ENCODE data around the gene TNFRSF18.

Gene TNFRSF18

DNA sequence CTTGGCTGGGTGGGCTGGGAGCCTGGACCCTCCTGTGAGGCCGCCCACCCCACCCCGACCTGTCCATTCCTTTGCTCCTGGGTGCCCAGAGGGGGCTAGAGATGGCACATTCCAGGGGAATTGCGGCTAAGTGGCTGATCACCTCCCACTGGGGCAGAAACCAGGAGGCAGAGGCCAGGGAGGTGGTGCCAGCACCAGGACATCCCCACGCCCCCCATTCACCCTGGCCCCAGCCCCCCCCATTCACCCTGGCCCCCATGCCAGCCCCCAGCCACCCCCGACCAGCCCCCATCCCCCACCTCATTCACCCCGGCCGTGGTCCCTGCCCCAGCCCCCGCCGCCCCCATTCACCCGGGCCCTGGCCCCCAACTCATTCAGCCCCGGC, 33.9 kb upstream of the TNFRSF18 start:
- no peak for DNase-seq

DNA sequence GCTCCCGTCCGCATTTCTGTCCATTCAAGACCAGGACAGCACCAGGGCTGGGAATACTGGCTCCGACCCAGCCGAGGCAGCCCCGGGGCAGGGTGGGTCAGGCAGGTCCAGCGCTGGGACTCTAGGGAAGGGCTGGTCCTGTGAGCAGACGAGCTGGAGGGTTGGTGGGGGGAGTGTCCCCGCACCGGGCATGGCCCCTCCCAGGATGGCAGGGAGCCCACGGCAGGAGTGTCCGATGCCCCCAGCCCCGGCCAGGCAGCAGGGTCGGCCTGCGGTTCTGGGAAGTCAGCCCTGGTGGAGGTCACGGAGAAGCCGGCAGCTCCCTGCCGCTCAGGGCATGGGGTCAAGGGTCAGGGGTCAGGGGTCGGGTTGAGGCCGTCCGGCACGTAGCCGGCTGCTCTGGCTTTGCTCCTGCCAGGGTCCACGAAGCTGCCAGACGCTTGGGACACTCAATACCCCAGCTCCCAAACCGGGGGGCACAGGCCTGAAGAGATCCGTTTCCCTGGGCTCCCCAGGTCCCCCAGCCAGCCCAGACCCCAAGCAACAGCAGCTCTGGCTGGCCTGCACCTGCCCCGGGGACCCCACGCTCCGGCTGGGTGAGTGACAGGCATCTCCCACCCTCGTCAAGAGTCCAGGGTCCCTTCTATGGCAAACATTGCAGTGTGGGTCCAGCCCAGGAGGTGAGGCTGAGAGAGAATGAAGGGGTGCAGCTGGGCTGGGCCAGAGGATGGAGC, 33.4 kb upstream of the TNFRSF18 start:
- no peak for DNase-seq

DNA sequence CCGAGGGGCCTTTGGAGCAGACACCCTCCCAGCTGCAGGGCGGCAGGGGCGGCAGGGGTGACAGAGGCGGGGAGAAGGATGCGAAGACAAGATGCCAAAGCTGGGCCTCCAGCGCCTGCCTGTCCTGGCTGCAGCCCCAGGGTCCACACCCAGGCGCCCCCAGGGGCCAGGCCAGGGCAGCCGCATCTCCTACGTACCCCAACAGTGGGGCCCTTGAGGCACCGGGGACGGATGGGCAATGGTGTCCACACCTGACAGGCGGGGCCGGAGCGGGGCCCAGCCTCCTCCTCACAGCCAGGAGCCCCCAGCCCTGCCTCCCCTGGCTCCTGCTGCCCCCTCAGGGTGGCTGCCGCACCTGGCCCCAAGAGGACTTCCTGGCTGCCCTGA, 32.8 kb upstream of the TNFRSF18 start:
- no peak for DNase-seq

DNA sequence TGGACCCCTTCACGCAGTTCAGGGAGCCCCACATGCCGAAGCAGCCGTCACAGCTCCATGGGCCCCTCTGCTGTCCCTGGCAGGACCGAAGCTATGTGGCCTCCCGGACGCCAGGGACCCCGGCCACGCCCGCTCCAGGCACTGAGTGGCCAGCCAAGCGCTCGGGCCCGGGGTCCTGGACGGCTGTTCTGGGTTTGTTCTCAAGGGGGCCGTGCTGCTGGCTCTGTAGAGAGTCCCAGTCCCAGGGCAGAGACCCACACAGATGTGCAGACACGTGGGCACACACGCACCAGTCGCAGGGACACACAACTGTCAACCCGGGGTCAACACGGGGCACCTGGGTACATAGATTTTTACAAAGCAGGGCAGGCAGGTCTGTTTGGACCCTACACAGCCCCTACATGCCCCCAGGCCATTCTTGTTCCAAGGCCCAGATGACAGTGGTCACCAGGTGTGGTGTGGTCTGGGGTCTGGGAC, 32.3 kb upstream of the TNFRSF18 start:
- DNase-seq: no peak

DNA sequence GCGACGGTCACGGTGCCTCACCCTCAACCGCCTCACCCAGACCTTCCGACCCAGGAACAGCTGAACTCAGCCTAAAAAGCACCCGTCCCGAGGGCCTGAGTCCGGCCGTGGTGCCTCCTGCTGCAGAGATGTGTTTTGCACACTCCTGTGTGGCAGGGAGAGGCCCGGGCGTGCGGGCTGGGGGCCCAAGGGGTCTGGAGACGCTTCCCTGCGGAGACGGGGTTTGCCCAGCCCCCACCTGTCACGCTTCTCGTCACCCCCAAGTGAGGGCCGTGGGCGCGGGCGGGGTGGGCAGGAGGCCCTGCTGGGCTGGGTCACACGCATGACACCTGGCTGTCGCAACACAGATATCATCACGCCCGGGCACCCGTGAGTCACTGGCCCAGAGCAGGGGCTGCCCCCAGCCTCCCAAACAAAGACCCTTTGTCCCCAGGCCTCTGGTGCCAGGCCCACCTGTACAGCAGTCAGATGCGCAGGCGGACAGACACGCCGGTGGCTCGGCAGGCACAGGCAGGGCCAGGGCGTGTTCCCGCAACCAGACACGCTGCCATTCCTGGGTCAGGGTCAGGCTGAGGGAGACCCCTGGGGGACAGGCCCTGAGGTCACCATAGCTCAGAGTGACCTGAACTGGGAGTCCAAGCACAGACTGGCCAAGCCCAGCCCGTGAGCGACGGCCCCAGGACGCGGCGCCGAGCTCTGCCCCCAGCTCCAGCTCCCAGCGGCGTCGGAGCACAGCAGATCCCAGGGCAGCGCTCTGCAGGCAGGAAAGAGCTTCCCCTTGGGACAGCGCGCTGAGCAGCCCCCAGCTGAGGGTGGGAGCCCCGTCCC, 31.7 kb upstream of the TNFRSF18 start:
- no peak for DNase-seq

DNA sequence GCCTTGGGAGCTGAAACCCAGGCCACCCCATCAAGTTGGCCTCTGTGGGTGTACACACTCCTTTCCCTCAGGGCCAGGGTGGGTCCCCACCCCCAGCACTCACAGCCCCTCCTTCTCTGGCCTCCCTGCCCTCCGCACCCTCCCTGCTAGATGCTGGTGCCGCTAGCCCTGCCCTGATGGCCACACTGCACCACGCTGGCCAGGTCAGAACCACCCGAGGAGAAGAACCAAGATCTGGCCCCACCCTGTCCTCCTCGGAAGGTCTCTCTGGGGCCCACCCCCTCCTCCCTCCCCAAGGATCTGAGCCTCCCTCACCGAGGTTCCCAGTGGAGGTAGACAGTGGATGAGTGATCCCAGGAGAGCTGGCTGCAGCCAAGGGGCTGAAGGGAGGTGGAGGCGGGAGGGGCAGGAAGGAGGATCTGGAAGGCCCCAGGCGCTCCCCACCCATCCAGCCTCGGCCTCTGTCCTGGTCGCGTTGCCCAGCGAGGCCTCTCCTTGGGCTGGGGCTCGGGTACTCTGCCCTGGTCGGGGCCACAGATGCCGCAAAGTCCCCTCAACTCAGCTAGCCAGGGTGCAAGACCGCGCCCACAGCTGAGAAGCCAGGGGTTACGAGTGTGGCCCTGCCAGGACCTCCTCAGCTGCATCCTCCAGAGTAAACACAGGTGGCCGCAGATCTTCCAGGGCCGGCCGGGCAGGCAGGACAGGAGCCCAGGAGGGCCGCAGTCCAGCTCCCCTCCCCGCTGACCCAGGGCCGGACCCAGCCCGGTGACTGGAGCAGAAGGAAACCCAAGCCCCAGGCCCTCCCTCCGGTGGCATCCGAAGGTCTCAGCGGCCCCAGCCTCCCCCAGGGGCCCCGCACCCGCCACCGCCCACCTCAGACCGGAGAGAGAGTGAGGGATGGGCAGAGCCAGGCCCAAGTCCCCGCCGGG, 30.8 kb upstream of the TNFRSF18 start:
- no peak for DNase-seq

DNA sequence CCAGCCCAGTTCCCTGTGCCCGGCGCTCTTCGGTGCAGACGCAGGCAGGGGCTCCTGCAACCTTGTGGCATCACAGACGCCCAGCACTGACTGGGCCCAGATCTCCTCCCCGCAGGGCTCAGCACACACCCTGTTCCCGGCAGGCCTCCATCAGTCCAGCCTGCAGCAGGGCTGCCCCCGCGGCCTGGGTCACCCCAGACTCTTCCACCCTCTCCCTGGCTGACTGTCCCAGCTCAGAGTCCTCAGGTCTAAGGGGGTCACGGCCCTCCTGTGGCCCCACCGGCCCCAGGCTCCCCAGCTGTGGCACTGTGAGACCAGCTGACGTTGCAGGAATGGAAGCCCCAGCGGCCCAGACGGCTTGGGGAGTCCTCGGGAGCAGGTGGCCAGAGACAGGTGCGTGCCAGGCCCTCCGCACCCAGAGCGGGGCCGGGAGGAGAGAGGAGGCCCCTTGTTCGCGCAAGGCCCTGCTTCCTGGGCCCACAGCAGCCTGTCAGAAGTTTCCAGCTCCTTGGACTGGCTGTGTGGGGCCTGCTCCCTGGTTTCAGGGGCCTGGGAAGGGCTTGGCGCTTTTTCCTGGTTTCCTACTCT, 29.9 kb upstream of the TNFRSF18 start:
- no peak for DNase-seq

DNA sequence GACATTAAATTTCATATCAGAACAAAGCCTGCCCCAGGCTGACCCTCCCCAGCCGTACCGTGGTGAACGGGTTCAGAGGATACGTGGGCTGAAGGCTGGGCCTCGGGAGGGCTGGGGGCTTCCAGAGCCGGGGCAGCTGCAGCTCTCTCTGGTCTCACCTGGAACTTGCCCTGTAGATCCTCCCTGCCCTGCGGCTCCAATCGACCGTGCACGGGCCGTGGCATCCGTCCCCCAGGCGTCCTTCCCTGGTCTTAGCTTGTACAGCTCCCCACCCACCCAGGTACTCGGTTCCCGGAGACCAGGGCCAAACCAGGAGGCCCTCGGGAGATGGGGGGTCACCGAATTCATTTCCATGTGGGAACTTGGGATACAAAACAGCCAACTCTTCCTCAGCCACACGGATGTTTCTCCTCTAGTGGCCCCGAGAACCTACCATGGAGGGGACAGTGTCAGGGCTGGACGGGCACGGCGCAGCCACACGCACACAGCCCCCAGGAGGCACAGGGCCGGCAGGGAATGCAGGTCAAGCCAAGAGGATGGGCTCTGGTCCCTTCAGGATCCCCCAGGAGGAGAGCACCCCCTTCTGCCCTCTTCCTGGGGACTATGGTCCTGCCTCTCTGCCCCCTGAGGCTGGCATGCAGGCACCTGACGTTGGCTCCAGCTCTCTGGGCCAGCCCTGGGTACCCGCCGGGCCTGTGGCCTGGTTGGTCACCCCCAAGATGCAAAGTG, 28.8 kb upstream of the TNFRSF18 start:
- no peak for DNase-seq

DNA sequence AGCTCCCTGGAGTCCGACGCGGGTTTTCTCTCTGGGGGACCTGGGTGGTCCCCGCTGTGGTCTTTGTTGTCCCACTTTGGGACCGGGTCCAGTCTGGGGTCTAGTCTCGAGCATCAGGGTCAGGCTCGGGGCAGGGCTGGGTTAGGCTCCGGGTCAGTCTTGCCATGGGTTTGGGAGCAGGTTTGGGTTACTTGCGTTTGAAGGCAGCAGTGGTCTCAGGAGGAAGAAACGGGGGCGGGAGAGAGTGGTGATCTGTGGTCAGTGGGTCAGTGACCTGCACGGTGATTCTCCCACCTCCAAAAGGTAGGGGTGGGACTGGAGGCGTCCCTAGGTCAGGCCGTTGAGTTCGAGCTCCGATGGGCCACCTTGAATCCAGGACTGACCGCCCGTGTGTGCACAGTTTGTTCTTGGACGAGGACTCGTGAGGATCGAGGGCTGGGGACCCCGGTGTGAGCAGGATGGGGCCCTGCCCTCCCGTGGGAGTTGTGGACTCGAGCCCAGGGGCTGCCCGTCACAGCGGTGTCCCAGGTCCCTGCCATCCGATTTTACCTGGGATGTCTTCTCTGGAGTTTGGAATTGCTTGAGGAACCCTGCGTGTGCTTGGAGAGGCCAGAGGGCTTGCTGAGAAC, 27.9 kb upstream of the TNFRSF18 start:
- DNase-seq: no peak

DNA sequence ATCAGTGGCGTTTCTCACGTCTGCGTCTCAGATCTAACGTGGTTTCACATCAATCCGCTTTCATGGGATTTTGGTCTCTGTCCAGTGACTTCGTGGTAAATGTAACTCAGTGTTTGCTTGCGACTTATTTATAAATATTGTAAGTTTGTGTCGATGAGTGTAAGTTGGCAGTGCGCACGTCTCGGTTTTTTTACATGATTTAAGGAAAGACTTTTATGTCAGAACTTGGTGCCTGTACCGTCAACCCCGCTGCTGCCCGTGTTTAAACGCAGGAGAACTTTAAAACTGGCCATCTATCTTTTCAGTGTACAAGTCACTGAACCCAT, 27.1 kb upstream of the TNFRSF18 start:
- DNase-seq: no peak

DNA sequence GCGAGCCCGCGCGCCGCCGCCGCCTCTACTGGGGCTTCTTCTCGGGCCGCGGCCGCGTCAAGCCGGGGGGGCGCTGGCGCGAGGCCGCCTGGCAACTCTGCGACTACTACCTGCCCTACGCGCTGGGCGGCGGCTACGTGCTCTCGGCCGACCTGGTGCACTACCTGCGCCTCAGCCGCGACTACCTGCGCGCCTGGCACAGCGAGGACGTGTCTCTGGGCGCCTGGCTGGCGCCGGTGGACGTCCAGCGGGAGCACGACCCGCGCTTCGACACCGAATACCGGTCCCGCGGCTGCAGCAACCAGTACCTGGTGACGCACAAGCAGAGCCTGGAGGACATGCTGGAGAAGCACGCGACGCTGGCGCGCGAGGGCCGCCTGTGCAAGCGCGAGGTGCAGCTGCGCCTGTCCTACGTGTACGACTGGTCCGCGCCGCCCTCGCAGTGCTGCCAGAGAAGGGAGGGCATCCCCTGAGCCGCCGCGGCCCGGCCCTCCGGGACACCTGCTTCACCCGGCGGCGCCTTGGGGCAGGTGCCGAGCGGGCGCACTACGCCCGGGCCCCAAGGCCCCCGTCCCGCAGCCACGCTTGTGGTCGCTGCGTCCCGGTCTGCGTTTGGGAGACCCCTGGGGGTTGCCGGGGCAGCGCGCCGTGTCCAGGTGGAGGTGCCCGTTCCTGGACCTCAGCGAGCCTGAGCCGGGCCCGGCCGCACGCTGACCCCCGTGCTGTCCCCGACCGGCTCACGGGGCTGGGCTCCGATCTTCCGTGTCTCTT, 26.6 kb upstream of the TNFRSF18 start:
- no peak for DNase-seq

DNA sequence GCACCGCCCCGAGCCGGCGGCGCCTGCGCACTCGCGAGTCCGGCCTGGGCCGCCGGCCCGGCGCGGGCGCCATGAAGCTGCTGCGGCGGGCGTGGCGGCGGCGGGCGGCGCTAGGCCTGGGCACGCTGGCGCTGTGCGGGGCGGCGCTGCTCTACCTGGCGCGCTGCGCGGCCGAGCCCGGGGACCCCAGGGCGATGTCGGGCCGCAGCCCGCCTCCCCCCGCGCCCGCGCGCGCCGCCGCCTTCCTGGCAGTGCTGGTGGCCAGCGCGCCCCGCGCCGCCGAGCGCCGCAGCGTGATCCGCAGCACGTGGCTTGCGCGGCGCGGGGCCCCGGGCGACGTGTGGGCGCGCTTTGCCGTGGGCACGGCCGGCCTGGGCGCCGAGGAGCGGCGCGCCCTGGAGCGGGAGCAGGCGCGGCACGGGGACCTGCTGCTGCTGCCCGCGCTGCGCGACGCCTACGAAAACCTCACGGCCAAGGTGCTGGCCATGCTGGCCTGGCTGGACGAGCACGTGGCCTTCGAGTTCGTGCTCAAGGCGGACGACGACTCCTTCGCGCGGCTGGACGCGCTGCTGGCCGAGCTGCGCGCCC, 25.9 kb upstream of the TNFRSF18 start, which contains the start of gene B3GALT6:
TSS of gene B3GALT6 (plus strand) at position 30 of the 588 bp plus-strand sequence. CDS start at position 72, 42 bp downstream.
- DNase-seq: no peak

DNA sequence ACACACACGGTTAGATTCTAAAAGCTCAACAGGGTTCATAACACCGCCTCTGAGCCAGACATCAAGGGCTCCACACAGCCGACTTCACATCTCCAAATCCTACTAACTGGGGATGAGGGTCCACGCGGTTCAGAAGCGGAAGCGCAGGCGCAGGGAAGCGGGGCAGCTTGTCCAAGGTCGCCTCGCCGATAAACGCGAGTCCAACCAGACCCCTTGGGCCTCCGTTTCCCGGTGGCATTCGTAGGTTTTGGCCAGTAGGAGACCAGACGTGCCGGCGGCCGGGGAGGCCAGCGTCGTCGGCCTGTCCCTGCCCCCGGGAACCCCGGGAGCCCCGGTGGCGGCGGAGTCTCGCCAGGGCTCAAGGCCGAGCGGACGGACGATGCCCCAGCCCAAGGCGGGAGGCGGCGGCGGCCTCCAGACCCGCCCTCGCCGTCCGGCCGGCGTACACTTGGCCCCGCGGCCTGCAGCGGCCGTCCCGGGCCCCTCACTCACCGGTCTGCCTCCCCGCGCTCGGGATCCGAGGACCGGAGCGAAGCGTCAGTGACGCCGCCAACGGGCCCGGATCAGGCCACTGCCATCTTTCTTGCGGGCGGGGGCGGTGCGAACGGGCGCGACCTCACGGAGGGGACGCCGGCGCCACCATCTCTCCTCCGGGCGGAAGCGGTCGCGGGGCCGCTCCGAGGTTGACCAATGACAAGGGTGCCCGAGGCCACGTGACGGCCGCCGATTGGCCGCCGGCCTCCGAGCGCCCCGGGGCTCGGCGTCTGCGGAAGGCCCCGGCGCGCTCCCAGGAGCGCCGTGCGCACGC, 25.2 kb upstream of the TNFRSF18 start, which contains the start of gene SDF4:
TSS of gene SDF4 (minus strand) at position 602 of the 808 bp plus-strand sequence. CDS start 3,229 bp downstream, outside the sequence.
- peak; percentile 93 for DNase-seq

DNA sequence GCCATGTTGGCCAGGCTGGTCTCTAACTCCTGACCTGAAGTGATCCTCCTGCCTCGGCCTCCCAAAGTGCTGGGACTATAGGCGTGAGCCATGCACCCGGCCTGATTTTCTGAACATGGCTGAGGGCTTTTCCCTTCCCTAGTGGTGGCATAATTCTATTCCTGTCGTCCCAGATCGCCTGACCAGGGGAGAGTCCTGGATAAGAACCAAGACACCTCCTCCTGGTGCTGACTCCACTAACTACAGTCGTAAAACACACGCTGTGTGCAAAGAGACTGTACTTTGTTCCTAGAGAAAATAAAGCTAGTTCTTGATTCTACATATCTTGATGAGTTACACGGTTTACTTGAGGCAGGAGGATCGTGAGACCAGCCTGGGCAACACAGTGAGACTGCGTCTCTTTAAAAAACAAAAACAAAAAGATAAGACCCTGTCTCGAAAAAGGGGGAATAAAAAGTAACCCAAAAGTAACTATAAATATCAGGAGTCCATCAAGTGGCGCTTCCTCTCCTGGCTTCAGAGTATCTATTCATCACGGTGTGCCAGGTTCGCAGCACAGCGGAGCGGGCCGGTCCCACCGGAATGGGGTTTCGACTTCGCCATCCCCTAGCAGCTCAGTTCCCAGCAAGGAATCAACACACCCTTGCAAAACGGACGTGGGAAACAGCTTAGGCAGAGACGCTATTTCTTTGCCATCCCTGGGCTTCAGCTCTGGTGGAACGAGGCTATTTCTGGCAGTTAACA, 24.4 kb upstream of the TNFRSF18 start:
- no peak for DNase-seq

DNA sequence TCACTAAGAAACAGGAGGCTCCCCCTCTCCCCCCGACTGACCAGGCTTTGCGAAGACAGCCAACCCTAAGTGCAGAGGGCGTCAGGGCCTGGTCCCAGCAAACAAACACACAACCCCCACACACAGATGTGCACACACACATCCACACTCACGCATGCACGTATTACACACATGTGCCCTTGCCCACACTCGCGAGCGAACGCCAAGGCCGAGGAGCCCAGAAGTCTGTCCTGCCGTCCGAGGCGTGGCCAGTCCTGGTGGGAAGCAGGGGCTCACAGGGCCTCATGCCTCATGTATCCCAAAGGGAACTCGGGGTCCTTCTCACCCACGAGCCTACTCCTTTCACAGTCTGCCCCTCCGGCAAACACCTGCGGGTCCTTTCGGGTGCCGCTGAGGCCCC, 23.4 kb upstream of the TNFRSF18 start:
- no peak for DNase-seq

DNA sequence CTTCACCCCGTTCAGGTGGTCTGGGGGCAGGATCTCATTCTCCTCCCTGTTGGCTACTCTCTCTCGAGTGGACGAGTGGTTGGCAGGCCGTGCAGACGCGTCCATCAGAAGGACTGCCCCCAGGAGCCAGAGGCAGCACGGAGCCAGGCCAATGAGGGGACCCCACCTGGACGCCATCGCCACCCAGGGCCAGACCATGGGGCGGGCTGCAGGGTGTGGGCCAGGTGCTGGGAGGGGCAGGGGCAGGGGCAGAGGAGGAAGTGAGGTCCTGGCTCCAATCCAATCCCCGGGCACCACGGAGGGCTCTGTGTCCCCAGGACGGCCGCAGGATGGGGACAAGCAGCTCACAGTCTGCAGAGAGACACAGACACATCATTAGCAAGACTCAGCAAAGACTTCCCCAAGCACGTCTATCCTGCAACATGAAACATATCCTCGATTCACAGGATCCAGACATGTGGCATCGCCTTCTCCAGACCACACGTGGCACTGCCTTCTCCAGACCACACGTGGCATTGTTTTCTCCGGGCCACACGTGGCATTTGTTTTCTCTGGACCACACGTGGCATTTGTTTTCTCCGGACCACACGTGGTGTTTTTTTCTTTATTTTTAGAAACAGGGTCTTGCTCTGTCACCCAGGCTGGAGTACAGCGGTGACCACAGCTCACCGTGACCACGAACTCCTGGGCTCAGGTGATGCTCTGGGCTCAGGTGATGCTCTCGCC, 22.4 kb upstream of the TNFRSF18 start:
- no peak for DNase-seq

DNA sequence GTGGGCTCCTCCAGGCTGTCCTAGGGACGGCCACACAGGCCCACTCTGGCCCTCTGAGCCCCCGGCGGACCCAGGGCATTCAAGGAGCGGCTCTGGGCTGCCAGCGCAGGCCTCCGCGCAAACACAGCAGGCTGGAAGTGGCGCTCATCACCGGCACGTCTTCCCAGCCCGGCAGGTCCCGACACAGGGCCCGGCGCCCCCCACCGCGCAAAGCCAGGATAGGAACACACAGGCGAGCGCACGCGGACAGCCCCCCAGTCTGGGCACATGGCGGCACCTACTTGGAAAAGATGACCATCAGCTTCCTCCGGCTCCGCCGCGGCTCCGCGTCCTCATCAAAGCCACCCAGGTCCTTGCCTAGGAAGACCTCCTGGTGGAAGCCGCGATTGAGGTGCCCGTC, 21.8 kb upstream of the TNFRSF18 start:
- no peak for DNase-seq

DNA sequence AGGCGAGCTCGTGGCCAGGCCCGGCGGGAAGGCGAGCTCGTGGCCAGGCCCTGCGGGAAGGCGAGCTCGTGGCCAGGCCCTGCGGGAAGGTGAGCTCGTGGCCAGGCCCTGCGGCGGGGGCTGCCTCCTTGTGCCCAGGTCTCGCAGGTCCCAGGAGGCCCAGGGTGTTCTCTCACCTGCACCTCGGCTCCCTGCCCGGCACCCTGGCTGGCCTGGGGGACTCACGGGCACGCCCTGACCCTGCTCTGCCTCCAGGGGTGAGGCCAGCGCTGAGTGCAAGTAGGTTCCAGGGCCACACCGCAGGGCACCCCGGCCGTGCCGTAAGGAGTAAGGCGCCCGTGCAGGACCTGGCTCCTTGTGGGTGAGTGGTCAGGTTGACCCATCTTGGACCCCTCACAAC, 21.0 kb upstream of the TNFRSF18 start:
- no peak for DNase-seq

All from cortex of kidney (tissue), 1 donor.